Epithelial cell of prostate (primary cell): ENCODE results near the gene PRKG1.
"Not testable (repeated sequence)": the region's sequence is repeated elsewhere in the genome, so short reads cannot be mapped to it uniquely, and the experiment has no call there.

Experiments
- DNase-seq: peaks from one replicate; pipeline ENCODE4 v3.0.0-alpha.2; 2011; ENCODE audit warnings: low read depth, low spot score
- H3K27ac ChIP-seq: fragments of 450-650 bp; 2 replicates; pipeline ENCODE4 v1.5.1; 2017; ENCODE audit warnings: mild to moderate bottlenecking

The PRKG1 gene

DNA sequence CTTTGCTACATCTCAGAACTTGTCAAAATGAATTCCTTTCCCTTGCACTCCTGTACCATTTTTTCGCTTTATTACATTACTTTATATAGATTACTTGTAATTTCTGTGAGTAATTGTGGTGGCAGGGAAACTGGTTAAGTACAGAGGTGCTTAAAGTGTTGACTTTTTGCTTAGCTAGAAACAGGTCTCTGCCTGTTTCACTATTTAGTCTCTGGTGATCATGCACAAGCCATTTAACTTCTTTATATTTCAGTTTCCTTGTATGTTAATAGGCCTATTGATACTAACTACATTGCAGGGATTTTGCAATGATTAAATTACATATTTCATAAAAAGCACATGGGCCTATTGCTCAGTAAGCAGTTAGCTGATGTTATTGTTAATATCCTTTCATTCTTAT, 233.8 kb downstream of the PRKG1 start:
- DNase-seq: peak; percentile 40
- H3K27ac ChIP-seq: no peak overlapping the region

- no peak for DNase-seq
- H3K27ac ChIP-seq: no peak overlapping the region
These were observed 236.9 kb downstream of the PRKG1 start for GRCh38 chr10:51311228-51311627.

GRCh38 chr10:51312817-51313216, 238.5 kb downstream of the PRKG1 start:
- no peak for DNase-seq

GRCh38 chr10:51313251-51313650, 239.0 kb downstream of the PRKG1 start:
- no peak for DNase-seq
- H3K27ac ChIP-seq: no peak overlapping the region

More at GRCh38 chr10:51312817-51313216, 238.5 kb downstream of the PRKG1 start:
- no peak overlapping the region for H3K27ac ChIP-seq

GRCh38 chr10:51313773-51314478, 239.6 kb downstream of the PRKG1 start:
- DNase-seq: no peak

DNA sequence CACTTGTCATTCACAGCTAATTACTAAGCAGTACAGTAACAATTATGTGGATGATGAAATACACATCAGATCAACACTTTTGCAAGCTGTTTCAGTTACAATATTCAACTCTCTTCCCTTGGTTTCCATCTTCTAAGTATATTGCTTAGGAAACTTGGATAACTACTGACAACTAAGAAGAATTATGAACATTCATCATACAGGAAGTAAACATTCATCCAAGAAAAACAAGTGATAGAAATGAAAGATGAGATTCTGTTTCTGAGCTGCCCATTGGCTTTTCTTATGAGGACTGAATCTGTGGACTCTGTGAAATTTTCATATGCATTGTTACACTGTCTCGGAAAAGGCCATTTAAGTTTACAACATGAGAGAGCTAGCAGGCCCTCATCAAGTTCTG, 240.2 kb downstream of the PRKG1 start:
- no peak overlapping the region for H3K27ac ChIP-seq
- no peak for DNase-seq

More at GRCh38 chr10:51313773-51314478, 239.6 kb downstream of the PRKG1 start:
- no peak overlapping the region for H3K27ac ChIP-seq

GRCh38 chr10:51318399-51319172, 244.3 kb downstream of the PRKG1 start:
- DNase-seq: no peak

GRCh38 chr10:51319173-51319435, 244.8 kb downstream of the PRKG1 start:
- DNase-seq: no peak
- H3K27ac ChIP-seq: no peak overlapping the region

More at GRCh38 chr10:51318399-51319172, 244.3 kb downstream of the PRKG1 start:
- no peak overlapping the region for H3K27ac ChIP-seq

GRCh38 chr10:51321300-51321699, 247.0 kb downstream of the PRKG1 start:
- no peak for DNase-seq
- no peak overlapping the region for H3K27ac ChIP-seq

DNA sequence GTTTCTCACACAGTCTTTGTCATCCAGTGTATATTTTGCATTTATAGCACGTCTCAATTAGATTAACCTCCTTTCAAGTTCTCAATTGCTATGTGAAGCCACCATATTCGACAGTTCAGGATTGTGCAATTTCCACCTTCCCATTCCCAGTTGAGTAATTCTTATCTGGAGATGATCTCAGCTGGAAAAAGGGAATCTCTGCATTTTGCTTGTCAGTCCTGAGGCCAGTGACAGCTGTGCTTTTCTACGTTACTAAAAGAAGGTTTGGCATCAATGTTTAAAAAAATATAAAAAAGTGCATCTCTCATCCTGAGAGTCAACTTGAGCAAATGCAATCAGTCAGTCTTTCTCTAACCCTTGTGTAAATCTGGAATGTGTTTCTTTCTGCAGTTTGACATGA, 247.7 kb downstream of the PRKG1 start:
- DNase-seq: no peak
- no peak overlapping the region for H3K27ac ChIP-seq

- DNase-seq: no peak
- no peak overlapping the region for H3K27ac ChIP-seq
These were observed 251.4 kb downstream of the PRKG1 start for GRCh38 chr10:51325649-51326048.

GRCh38 chr10:51326174-51326573, 251.9 kb downstream of the PRKG1 start:
- H3K27ac ChIP-seq: no peak overlapping the region
- no peak for DNase-seq

DNA sequence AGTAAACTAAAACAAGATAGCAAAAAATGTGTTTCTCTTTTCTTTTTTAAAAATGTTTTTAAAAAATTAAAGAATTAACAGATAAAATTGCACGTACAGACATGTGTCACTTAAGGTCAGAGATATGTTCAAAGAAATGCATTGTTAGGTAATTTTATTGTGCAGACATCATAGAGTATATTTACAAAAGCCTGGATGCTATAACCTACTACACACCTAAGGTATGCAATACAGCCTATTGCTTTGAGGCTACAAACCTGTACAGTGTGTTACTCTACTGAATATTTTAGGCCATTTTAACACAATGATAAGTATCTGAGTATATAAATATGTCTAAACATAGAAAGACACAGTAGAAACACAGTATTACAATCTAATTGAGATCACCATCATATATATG, 253.1 kb downstream of the PRKG1 start:
- H3K27ac ChIP-seq: no peak overlapping the region
- DNase-seq: no peak

DNA sequence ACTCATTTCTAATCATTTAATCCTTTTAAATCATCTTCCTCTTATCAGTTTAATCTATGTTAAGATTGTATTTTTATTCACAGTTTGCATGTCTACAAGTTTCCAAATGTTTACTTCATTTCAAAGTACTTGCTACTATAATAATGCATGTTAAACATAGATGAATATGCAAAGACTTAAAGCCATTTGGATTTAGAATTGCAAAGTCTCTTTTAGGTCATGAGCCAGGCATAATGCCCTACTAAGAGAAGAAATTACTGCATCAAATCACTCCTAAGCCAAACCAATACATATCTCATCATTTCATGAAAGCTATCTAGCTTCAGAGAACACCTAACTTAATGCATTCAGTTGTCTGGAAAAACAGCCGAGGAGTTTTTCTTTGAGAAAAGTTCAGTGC, 266.1 kb downstream of the PRKG1 start:
- no peak for DNase-seq
- H3K27ac ChIP-seq: no peak overlapping the region

DNA sequence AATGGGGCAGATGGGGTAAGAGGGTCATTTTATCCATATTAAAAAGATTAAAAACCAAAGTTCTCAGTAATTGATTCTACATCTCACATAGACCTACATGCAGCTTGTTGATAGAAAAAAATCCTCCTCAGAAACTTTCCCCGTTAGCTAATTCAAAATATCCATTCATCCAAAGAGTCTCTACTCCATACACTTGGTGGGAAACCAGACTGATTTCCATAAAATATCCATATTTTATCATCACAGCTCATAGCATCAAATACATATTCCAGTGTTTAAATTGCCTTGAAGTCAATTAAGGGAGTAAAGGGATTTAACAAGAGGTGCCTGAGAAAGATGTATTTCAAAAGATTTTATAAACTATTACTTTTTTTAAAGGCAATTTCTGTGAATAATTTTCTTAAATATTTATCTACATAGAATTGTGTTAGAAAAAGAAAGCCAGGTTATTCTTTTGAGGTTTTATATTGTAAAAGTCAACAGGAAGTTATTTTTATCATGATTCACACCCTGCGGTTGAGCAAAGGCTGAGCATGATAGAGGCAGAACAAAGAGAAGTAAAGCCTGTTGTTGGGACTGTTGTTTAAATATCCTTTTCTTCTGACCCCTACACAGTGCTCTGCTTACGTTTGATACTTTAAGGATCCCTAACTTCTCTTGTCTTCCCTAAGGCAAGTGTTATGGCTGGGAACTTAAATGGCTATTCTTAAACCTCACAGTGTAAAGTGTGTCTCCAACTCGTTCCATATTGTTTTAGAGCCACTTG, 266.7 kb downstream of the PRKG1 start:
- H3K27ac ChIP-seq: no peak overlapping the region
- DNase-seq: peak; percentile 20

- H3K27ac ChIP-seq, DNase-seq: not testable (repeated sequence)
These were observed 267.5 kb downstream of the PRKG1 start for GRCh38 chr10:51341745-51342144.

DNA sequence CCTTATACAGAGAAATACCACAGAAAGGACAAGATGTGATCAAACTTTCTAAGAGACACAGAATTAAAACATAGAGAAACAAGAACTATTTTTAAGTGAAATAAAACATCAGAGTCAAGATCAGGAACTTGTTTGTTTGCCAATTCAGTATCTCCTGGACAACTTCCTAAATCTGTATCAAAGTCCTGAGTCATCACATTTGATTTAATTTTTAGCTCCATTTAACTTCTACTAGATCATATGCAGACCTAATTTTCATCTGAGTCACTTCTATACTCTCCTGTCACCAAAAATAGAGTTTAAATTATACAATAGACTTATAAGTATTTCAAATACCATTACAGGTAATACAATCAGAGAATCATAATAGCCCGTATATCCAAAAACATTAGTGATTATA, 268.1 kb downstream of the PRKG1 start:
- H3K27ac ChIP-seq: no peak overlapping the region
- DNase-seq: no peak

DNA sequence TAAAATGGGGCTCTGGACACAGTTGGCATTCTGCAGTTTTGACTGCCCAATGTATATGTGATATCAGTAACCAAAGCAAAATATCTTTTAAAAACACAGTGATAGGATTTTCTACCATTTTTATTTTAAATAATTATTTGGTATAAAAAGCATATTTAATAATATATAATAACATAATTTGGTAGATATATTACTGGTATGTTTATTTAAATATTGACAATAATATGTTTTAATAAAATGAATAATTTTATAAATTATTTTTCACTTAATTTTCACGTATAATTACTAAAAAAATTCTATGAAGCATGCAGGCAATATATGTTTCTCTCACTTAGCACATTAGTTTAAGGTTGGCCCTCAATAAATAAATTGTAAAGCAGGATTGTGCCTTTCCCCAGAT, 269.1 kb downstream of the PRKG1 start:
- no peak overlapping the region for H3K27ac ChIP-seq
- DNase-seq: no peak

DNA sequence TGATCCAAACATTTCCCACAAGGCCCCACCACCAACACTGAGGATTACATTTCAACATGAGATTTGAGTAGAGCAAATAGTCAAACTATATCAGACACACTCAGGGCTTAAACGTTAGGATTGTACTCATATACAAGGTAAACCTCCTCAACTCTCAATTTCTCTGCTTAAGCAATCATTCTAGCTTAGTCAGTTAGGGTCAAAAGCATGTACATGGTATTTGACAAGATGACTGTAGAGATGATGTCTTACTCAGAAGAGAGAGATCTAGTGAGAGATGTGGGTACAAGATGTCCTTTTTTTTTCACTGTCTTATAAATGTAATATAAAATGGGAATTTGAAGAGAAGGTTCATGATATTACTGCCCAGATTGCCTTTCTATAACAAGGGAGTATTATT, 270.1 kb downstream of the PRKG1 start:
- H3K27ac ChIP-seq: no peak overlapping the region
- DNase-seq: no peak

GRCh38 chr10:51348622-51349021, 274.3 kb downstream of the PRKG1 start:
- DNase-seq: no peak
- no peak overlapping the region for H3K27ac ChIP-seq

- no peak for DNase-seq
- H3K27ac ChIP-seq: no peak overlapping the region
These were observed 282.9 kb downstream of the PRKG1 start for GRCh38 chr10:51357170-51357569.
